Measurements from ENCODE around the gene THADA.

The THADA gene

GRCh38 chr2:43196768-43197587 is 398.9 kb downstream of the THADA start:
- H4K20me1 ChIP-seq (ENCODE audit: insufficient read depth, low read length) = no peaks in the 10 kb centered on the region
- H3K4me2 ChIP-seq (ENCODE audit: low read length) = no peak overlapping the region
- peaks cover 43% of the 10 kb centered on the region for H3K4me1 ChIP-seq (ENCODE audit: low read length)
- H2AFZ ChIP-seq (ENCODE audit: low read depth, low read length) = no peak overlapping the region
- no peak overlapping the region for H3K4me3 ChIP-seq (ENCODE audit: low read length)
- no peak overlapping the region for H3K27ac ChIP-seq (ENCODE audit: low read length)
- H3K79me2 ChIP-seq (ENCODE audit: low read length) = no peaks in the 10 kb centered on the region
- H3K9ac ChIP-seq (ENCODE audit: low read length) = no peak overlapping the region
- H3K9me3 ChIP-seq (ENCODE audit: insufficient read depth, low read length) = no peaks in the 10 kb centered on the region
- H3K27me3 ChIP-seq (ENCODE audit: low read depth, low read length) = no peaks in the 10 kb centered on the region
- TF ChIP-seq CTCF (IDR thresholded peaks at IDR 0.05; ENCODE audit: low read depth, low read length) (no peak), EZH2phosphoT487 (IDR thresholded peaks at IDR 0.05; ENCODE audit: low read depth) (no peak)
- no peaks in the 10 kb centered on the region for H3K36me3 ChIP-seq (replicated peaks; ENCODE audit: low read depth, low read length)

- TF ChIP-seq CTCF (IDR thresholded peaks at IDR 0.05; ENCODE audit: low read depth, low read length) = no peak
- no peak for TF ChIP-seq EZH2phosphoT487 (IDR thresholded peaks at IDR 0.05; ENCODE audit: low read depth)
- Histone ChIP-seq H3K79me2 (ENCODE audit: low read length) (no peaks in the 10 kb centered on the region), H3K9me3 (ENCODE audit: insufficient read depth, low read length) (no peaks in the 10 kb centered on the region), H3K27ac (ENCODE audit: low read length) (peak overlapping the region; percentile 98), H3K27me3 (ENCODE audit: low read depth, low read length) (no peaks in the 10 kb centered on the region), H3K4me1 (ENCODE audit: low read length) (peaks cover 41% of the 10 kb centered on the region), H3K4me3 (ENCODE audit: low read length) (peak overlapping the region; percentile 72), H2AFZ (ENCODE audit: low read depth, low read length) (0 out of 2 replicates have a peak overlapping the region, but pooled peaks have one; percentile 3), H3K36me3 (replicated peaks; ENCODE audit: low read depth, low read length) (no peaks in the 10 kb centered on the region), H4K20me1 (ENCODE audit: insufficient read depth, low read length) (no peaks in the 10 kb centered on the region), H3K4me2 (ENCODE audit: low read length) (peak overlapping the region; percentile 99), H3K9ac (ENCODE audit: low read length) (peak overlapping the region; percentile 86)
Observed at GRCh38 chr2:43194121-43194869, 401.5 kb downstream of the THADA start.

- Histone ChIP-seq H3K4me2 (ENCODE audit: low read length) (peak overlapping the region; percentile 99), H3K4me3 (ENCODE audit: low read length) (peak overlapping the region; percentile 72), H4K20me1 (ENCODE audit: insufficient read depth, low read length) (no peaks in the 10 kb centered on the region), H3K27me3 (ENCODE audit: low read depth, low read length) (no peaks in the 10 kb centered on the region), H3K36me3 (replicated peaks; ENCODE audit: low read depth, low read length) (no peaks in the 10 kb centered on the region), H3K9ac (ENCODE audit: low read length) (peak overlapping the region; percentile 86), H3K79me2 (ENCODE audit: low read length) (no peaks in the 10 kb centered on the region), H2AFZ (ENCODE audit: low read depth, low read length) (0 out of 2 replicates have a peak overlapping the region, but pooled peaks have one; percentile 3), H3K9me3 (ENCODE audit: insufficient read depth, low read length) (no peaks in the 10 kb centered on the region), H3K27ac (ENCODE audit: low read length) (peak overlapping the region; percentile 98), H3K4me1 (ENCODE audit: low read length) (peaks cover 41% of the 10 kb centered on the region)
- TF ChIP-seq EZH2phosphoT487 (IDR thresholded peaks at IDR 0.05; ENCODE audit: low read depth) (no peak), CTCF (IDR thresholded peaks at IDR 0.05; ENCODE audit: low read depth, low read length) (no peak)
Observed at GRCh38 chr2:43193652-43194120, 402.2 kb downstream of the THADA start.
